ENCODE measurements around the gene TMEM255B. TPM values are rescaled to one million over a fixed set of nuclear protein-coding genes. Genes with fewer than 3 reads are reported as not detected.

Gene TMEM255B
- total RNA-seq, 1 donor from 2014 or later: 0.26 TPM

DNA sequence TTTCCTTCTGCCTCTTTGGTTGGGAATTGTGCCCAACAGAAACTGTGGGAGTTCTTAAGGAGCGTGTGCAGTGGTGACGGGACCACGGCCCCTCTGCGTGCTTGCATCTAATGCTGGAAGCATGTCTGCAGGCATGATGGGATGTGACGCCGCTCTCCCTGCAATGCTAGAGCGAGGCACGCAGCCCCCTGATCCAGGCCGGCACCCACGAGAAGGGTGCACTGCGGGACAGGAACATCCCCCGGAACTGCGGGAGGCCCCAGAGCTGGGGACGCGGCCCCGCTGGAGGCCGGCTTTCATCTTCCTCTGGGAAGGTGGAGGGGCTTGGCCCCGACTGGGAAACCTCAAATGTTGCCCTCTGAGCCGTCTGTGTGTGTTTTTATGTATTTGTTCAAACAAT is 32.7 kb downstream of the TMEM255B start:
- Histone ChIP-seq H3K27ac (no peak overlapping the region), H3K36me3 (no peaks in the 10 kb centered on the region), H3K79me2 (ENCODE audit: low read depth) (no peaks in the 10 kb centered on the region), H3F3A (ENCODE audit: low read depth) (no peaks in the 10 kb centered on the region), H4K20me1 (ENCODE audit: low read depth) (no peaks in the 10 kb centered on the region), H2AFZ (replicated peaks) (no peak overlapping the region), H3K4me2 (no peak overlapping the region), H3K9ac (no peak overlapping the region), H3K4me1 (no peaks in the 10 kb centered on the region), H3K4me3 (no peak overlapping the region), H3K9me3 (ENCODE audit: low read depth) (no peaks in the 10 kb centered on the region), H3K27me3 (no peaks in the 10 kb centered on the region)
- Mint-ChIP-seq H3K27ac (no peak overlapping the region), H3K36me3 (no peaks in the 10 kb centered on the region), H3K4me1 (no peaks in the 10 kb centered on the region), H3K4me3 (no peak overlapping the region), H3K9me3 (peaks cover 2% of the 10 kb centered on the region), H3K27me3 (ENCODE audit: insufficient read depth, low read depth) (no peaks in the 10 kb centered on the region)
- TF ChIP-seq, protein P1, sequence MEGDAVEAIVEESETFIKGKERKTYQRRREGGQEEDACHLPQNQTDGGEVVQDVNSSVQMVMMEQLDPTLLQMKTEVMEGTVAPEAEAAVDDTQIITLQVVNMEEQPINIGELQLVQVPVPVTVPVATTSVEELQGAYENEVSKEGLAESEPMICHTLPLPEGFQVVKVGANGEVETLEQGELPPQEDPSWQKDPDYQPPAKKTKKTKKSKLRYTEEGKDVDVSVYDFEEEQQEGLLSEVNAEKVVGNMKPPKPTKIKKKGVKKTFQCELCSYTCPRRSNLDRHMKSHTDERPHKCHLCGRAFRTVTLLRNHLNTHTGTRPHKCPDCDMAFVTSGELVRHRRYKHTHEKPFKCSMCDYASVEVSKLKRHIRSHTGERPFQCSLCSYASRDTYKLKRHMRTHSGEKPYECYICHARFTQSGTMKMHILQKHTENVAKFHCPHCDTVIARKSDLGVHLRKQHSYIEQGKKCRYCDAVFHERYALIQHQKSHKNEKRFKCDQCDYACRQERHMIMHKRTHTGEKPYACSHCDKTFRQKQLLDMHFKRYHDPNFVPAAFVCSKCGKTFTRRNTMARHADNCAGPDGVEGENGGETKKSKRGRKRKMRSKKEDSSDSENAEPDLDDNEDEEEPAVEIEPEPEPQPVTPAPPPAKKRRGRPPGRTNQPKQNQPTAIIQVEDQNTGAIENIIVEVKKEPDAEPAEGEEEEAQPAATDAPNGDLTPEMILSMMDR (IDR thresholded peaks at IDR 0.05): no peak
- TF ChIP-seq EZH2phosphoT487 (IDR thresholded peaks at IDR 0.05) (no peak), EZH2 (IDR thresholded peaks at IDR 0.05) (no peak)
- no peak for DNase-seq (ENCODE audit: low spot score)

DNA sequence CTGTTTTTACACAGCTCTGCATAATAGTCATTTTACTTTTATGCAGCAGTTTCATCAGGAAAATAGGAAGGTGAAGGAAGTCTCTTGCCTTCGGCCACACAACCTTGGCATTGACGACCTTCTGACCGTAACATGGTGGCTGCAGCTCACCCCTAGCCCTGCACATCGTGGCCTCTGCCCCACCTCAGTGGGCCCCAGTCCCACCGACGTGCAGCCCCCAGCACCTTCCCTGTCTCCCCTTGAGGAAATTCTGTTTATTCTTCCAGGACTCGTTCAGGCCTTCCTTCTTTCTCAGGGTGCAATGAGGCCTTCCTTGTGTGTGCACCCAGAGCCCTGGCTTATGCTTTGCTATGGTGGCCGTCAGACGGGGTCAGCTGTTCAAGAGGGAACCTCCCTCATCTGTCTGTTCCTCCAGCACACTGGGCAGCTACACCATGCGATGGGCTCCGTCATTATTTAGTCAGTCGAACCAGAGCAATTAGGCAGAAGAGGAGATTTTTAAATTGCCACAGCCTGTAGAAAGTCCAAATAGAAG is 33.3 kb downstream of the TMEM255B start:
- Mint-ChIP-seq H3K27me3 (ENCODE audit: insufficient read depth, low read depth) (no peaks in the 10 kb centered on the region), H3K4me1 (no peaks in the 10 kb centered on the region), H3K36me3 (no peaks in the 10 kb centered on the region), H3K9me3 (peaks cover 2% of the 10 kb centered on the region), H3K4me3 (no peak overlapping the region), H3K27ac (no peak overlapping the region)
- Histone ChIP-seq H3F3A (ENCODE audit: low read depth) (no peaks in the 10 kb centered on the region), H3K4me3 (no peak overlapping the region), H2AFZ (replicated peaks) (no peak overlapping the region), H3K4me1 (no peaks in the 10 kb centered on the region), H3K27me3 (no peaks in the 10 kb centered on the region), H3K27ac (no peak overlapping the region), H3K9ac (no peak overlapping the region), H3K4me2 (no peak overlapping the region), H4K20me1 (ENCODE audit: low read depth) (no peaks in the 10 kb centered on the region), H3K36me3 (no peaks in the 10 kb centered on the region), H3K79me2 (ENCODE audit: low read depth) (no peaks in the 10 kb centered on the region), H3K9me3 (ENCODE audit: low read depth) (no peaks in the 10 kb centered on the region)
- no peak for DNase-seq (ENCODE audit: low spot score)
- TF ChIP-seq, protein P1 (IDR thresholded peaks at IDR 0.05): no peak
- TF ChIP-seq EZH2phosphoT487 (IDR thresholded peaks at IDR 0.05): no peak
- TF ChIP-seq EZH2 (IDR thresholded peaks at IDR 0.05): no peak

DNA sequence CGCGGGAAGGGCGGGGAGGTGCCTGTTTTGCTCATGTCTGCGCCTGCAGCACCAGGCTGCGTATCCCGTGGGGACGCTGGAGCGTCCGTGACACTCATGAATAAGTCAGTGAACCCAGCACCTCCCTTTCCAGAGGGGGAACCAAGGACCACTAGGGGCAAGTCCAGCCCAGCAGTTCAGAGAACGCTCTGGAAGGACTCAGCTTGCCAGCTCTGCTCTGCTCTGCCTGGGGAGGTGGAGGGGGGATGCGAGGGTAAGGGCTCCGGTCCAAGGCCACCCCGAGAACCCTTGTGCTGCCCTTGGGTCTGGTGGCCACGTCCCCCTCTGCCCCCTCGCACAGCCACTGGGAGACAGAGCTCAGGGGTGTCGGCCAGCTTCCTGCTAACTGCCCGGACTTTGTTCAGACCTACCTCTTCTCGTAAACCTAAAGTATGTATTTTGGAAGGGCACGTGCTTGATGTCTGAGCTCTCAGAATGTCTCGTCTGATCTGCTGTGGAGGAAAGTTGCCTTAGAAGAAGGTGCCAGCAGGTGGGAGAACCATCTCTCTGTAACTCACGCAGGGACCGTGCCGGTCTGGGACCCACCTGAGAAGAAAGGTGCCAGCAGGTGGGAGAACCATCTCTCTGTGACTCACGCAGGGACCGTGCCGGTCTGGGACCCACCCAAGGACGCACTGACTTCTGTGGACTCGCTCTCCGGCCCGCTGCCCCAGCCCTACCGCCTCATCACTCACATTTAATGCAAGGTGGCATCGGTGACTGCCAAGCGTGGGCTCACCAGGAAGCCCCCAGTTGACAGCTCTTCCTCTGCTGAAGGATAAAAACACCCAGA is 34.1 kb downstream of the TMEM255B start:
- H3K9me3 Mint-ChIP-seq: peaks cover 2% of the 10 kb centered on the region
- H3K4me3 Mint-ChIP-seq: no peak overlapping the region
- H4K20me1 ChIP-seq (ENCODE audit: low read depth): no peaks in the 10 kb centered on the region
- no peak for DNase-seq (ENCODE audit: low spot score)
- H3K9ac ChIP-seq: no peak overlapping the region
- no peak overlapping the region for H3K27ac Mint-ChIP-seq
- no peaks in the 10 kb centered on the region for H3K9me3 ChIP-seq (ENCODE audit: low read depth)
- no peaks in the 10 kb centered on the region for H3K4me1 Mint-ChIP-seq
- no peak overlapping the region for H3K27ac ChIP-seq
- no peaks in the 10 kb centered on the region for H3K36me3 Mint-ChIP-seq
- H3K27me3 Mint-ChIP-seq (ENCODE audit: insufficient read depth, low read depth): no peaks in the 10 kb centered on the region
- H3K4me3 ChIP-seq: no peak overlapping the region
- no peaks in the 10 kb centered on the region for H3K36me3 ChIP-seq
- TF ChIP-seq EZH2phosphoT487 (IDR thresholded peaks at IDR 0.05): no peak
- no peak for TF ChIP-seq EZH2 (IDR thresholded peaks at IDR 0.05)
- TF ChIP-seq, protein P1 (IDR thresholded peaks at IDR 0.05): no peak
- H3K4me1 ChIP-seq: no peaks in the 10 kb centered on the region
- no peak overlapping the region for H2AFZ ChIP-seq (replicated peaks)
- no peaks in the 10 kb centered on the region for H3F3A ChIP-seq (ENCODE audit: low read depth)
- no peak overlapping the region for H3K4me2 ChIP-seq
- H3K27me3 ChIP-seq: no peaks in the 10 kb centered on the region
- no peaks in the 10 kb centered on the region for H3K79me2 ChIP-seq (ENCODE audit: low read depth)

All from neural progenitor cell (in vitro differentiated cells).